ENCODE data around the gene ENTPD5. TPM values are rescaled to one million over a fixed set of nuclear protein-coding genes. Genes with fewer than 3 reads are reported as not detected.
"Not testable (repeated sequence)": the region's sequence is repeated elsewhere in the genome, so short reads cannot be mapped to it uniquely, and the experiment has no call there.

ENTPD5 gene
- total RNA-seq, 1 experiment from 2014 or later, result 5.5 TPM

DNA sequence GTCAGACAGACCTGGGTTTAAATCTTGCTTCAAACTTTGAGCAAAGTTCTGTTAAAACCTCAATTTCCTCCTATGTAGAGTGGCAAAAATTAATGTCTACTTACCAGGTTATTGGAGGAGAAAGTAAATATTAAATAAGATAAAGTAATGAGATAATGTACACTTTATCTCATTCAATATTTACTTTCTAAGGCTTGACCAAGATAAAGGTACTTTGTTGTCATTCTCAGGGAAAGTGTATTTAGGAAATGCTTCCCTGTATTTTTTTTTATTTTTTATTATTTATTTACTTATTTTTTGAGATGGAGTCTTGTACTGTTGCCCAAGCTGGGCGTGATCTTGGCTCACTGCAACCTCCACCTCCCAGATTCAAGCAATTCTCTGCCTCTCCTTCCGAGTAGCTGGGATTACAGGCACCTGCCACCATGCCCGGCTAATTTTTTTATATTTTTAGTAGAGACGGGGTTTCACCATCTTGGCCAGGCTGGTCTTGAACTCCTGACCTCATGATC is 73.9 kb downstream of the ENTPD5 start:
- DNase-seq (ENCODE audit: low read depth), result no peak

DNA sequence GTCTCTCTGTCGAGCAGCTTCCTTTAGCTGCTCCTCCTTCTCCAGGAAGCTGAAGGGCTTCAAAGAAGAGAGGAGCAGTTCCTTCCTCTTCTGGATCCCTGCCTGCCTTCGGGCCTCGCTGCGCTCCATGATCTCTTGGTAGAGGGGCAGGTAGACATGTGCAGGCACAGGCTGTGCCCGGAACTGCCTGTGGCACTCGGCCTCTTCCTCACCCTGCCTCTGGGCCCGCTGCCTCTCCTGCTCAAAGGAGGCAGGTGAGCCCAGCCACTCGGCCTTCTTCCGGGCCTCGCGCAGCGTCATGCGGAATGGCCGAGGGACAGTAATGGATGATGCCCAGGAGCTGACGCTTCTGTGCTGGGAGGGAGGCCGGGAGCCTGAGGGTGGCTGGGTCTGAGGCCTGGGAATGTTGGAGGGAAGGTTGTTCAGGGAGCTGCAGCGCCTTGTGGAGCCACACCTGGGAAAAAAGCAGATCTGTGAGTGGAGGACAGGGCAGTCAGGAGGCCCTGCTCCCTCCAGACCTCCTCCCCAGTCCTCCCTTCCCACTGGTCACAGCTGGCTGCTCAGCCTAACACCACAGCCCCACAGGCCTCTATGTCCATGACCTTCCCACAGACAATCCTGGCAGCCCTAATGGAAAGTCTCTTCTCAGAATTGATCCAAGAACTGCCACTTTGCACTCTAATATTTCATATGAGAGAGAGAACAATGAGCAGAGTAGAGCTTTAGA is 74.5 kb downstream of the ENTPD5 start:
- DNase-seq (ENCODE audit: low read depth), result no peak

DNA sequence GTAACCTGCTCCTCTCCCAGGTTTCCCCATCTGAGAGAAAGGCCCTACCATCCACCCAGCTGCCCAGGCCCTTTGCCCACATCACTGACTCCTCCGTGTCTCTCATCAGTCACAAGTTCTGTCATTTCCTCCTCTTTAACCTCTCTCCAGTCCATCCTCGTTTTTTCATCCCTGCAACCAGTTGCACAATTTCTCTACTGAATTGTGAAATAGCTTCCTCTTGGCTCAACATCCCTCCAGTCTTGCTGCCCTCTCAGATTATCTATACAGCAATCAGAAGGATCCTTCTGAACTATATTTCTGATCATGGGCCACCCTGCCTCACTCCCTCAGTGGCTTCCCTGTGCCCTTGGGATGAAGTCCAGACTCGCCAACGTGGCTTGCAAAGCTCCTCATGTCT is 76.0 kb downstream of the ENTPD5 start:
- DNase-seq (ENCODE audit: low read depth), result peak; percentile 52

DNA sequence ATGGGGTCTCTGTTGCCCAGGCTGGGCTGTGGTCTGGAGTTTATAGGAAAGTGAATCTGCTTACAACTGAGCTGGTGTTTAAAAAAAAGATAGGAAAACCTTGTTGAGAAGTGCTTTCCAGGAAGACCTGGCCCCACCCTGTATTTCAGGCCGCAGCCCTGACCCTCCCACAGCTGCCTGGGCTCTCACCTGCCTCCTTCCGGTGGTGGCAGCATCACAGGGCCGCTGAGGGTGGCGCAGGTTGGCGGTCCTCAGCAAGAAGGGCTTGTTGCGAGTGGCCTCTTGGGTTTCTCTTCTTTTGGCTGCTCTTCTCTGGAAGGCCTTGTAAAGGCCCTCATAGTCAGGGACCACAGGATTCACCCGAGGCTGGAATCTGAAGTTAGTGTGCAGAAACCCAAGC is 76.9 kb downstream of the ENTPD5 start:
- DNase-seq (ENCODE audit: low read depth), result no peak

DNA sequence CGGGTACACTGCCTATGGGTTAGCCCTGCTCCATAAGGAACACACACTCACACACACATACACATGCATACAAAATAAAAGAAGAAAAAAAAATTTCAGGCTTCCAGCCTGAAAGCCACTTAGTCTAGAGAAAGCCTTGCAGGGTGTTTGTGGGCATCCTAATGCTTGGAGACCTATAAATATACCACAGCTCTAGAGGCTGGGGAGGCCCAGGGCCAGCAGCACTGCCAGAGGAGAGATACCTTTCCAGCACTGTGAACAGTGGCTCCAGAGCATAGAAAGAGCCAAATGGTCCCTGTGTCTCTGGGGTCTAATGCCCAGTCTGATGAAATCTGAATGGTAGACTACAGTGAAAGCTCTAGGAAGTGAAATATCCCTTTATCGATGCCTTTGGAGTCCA is 82.1 kb downstream of the ENTPD5 start:
- no peak for DNase-seq (ENCODE audit: low read depth)

DNA sequence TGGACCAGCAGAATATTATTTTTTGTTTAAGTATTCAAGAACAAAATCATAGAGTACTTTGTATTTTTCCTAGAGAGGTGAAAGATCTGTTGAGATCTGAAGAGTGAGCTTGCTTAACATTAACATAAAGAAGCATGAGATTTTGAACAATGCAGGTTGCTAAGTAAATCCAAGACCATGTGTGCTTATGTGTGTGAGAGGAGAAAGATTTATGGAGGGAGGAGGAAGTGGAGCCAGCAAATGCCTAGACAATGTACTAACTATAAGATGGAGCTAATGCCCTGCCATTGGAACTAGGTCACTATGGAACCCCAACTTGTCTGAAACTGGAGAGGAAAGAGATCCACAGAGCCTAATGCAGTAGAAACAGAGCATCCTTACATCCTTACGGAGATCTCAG is 82.5 kb downstream of the ENTPD5 start:
- no peak for DNase-seq (ENCODE audit: low read depth)

GRCh38 chr14:73935666-73936065 is 83.4 kb downstream of the ENTPD5 start:
- DNase-seq (ENCODE audit: low read depth), result peak; percentile 22

- peak; percentile 8 for DNase-seq (ENCODE audit: low read depth)
Measured at GRCh38 chr14:73924337-73924736, 94.8 kb downstream of the ENTPD5 start.

DNA sequence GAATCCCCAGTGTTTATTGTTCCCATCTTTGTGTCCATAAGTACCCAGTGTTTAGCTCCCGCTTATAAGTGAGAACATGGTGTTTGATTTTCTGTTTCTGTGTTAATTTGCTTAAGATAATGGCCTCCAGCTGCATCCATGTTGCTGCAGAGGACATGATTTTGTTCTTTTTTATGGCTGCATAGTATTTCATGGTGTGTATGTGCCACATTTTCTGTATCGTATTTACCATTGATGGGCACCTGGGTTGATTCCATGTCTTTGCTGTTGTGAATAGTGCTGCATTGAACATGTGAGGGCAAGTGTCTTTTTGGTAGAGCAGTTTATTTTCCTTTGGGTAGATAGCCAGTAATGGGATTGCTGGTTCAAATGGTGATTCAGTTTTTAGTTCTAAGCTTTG is 99.6 kb downstream of the ENTPD5 start:
- not testable (repeated sequence) for DNase-seq (ENCODE audit: low read depth)

- DNase-seq (ENCODE audit: low read depth), result no peak
Measured at GRCh38 chr14:73916324-73916723, 102.8 kb downstream of the ENTPD5 start.

DNA sequence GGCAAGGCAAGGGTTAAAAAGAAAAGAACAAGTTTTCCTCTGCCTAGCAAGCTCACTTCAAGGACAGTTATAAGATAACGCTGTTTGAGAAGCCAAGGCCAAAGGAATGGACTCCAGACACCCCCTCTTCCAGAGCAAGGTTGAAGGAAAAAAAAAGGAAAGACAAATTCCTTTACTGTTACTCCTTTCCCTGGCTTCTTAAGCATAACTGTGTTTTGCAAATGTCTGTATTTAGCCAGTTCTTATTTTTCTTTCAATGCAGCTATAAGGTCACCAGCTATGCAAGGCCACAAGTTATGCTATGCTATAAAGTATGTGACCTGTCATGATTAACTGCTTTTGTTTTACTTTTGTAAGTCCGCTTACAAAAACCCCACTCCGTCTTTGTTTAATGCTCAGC is 105.8 kb downstream of the ENTPD5 start:
- no peak for DNase-seq (ENCODE audit: low read depth)

- DNase-seq (ENCODE audit: low read depth), result no peak
Measured at GRCh38 chr14:73909681-73910080, 109.4 kb downstream of the ENTPD5 start.

Other genes with a start within 250 kb of the ENTPD5 start
- gene PTGR2, start 167.5 kb downstream of the ENTPD5 start, total RNA-seq (2014; rRNA removed; shearing (Covaris generic)), result 3.8 and 5.0 TPM in 2 replicates
- 85.0 and 110 TPM in 2 replicates for gene ZNF410, start 132.4 kb downstream of the ENTPD5 start, total RNA-seq (2014; rRNA removed; shearing (Covaris generic))
- gene FAM161B, start 69.2 kb downstream of the ENTPD5 start, total RNA-seq (2014; rRNA removed; shearing (Covaris generic)), result 2.0 and 4.0 TPM in 2 replicates
- gene COQ6, start 69.0 kb downstream of the ENTPD5 start, total RNA-seq (2014; rRNA removed; shearing (Covaris generic)), result 31.6 and 41.8 TPM in 2 replicates
- gene BBOF1, start 61 bp upstream of the ENTPD5 start, total RNA-seq (2014; rRNA removed; shearing (Covaris generic)), result 1.2 and 5.0 TPM in 2 replicates
- gene ALDH6A1, start 65.2 kb upstream of the ENTPD5 start, total RNA-seq (2014; rRNA removed; shearing (Covaris generic)), result 8.9 and 18.0 TPM in 2 replicates
- gene LIN52, start 65.7 kb upstream of the ENTPD5 start, total RNA-seq (2014; rRNA removed; shearing (Covaris generic)), result 14.7 and 21.0 TPM in 2 replicates
- gene VSX2, start 220.2 kb upstream of the ENTPD5 start, total RNA-seq (2014; rRNA removed; shearing (Covaris generic)), result not detected in 2 replicates